ENCODE data around the gene DHRS9. TPM values are rescaled to one million over a fixed set of nuclear protein-coding genes. Genes with fewer than 3 reads are reported as not detected.

Gene DHRS9
- total and polyA plus RNA-seq, 9 of the 15 experiments (the other 6 are each of a cell fraction or from before 2014, with no cell fraction given): 0.27 to 1.7 (median 0.69) TPM

GRCh38 chr2:169034984-169035544 lies 34.3 kb upstream of the DHRS9 start (continued):
- TF ChIP-seq PRDM10 (IDR thresholded peaks at IDR 0.05; ENCODE audit: partially characterized antibody) (no peak), C11orf30 (IDR thresholded peaks at IDR 0.05; ENCODE audit: low read depth) (no peak), HDAC6 (IDR thresholded peaks at IDR 0.05; ENCODE audit: low read depth, low read length) (no peak), ZNF184 (CRISPR knock-in tag; IDR thresholded peaks at IDR 0.05) (no peak), CHD4 (IDR thresholded peaks at IDR 0.05; ENCODE audit: insufficient read depth, insufficient replicate concordance, low read depth, low read length, poor library complexity, severe bottlenecking) (peak; percentile 90), MCM3 (IDR thresholded peaks at IDR 0.05) (no peak), ZNF445 (CRISPR knock-in tag; IDR thresholded peaks at IDR 0.05; ENCODE audit: low read depth) (no peak), HMG20B (CRISPR knock-in tag; IDR thresholded peaks at IDR 0.05) (no peak), RCOR1 (IDR thresholded peaks at IDR 0.05; ENCODE audit: borderline replicate concordance in 1 of 2, low read depth in 2 of 2, low read length in 2 of 2) (0 out of 4 replicates have a peak, but pooled peaks of 1 of the 2 experiments have one; percentile 50), BRF2 (IDR thresholded peaks at IDR 0.05; ENCODE audit: borderline replicate concordance, insufficient read depth, insufficient read length) (no peak), NCOA6 (IDR thresholded peaks at IDR 0.05) (no peak), FOXP4 (CRISPR knock-in tag; IDR thresholded peaks at IDR 0.05; ENCODE audit: borderline replicate concordance) (no peak), BHLHE40 (IDR thresholded peaks at IDR 0.05; ENCODE audit: low read length) (no peak), NR2F6 (CRISPR knock-in tag; IDR thresholded peaks at IDR 0.05) (no peak), SMARCA5 (IDR thresholded peaks at IDR 0.05) (peak; percentile 39; the same call in 1 of the 2 replicates), JUND (IDR thresholded peaks at IDR 0.05; ENCODE audit: borderline replicate concordance, low read depth, low read length) (no peak), JUND (tag; IDR thresholded peaks at IDR 0.05; ENCODE audit: borderline replicate concordance, low read depth, low read length) (no peak), GABPA (tag; conservative IDR thresholded peaks at IDR 0.05; ENCODE audit: low read depth) (no peak), ZNF77 (CRISPR knock-in tag; IDR thresholded peaks at IDR 0.05) (no peak), BDP1 (IDR thresholded peaks at IDR 0.05; ENCODE audit: insufficient read depth, insufficient read length) (no peak), FUS (optimal IDR thresholded peaks at IDR 0.05; ENCODE audit: low read depth, low read length) (no peak), PKNOX1 (IDR thresholded peaks at IDR 0.05) (no peak)
